Raji (cell line): Measurements from ENCODE around the gene ETV5.

ENCODE experiments used
- POLR2A ChIP-seq: IDR thresholded peaks from 2 replicates; pipeline ENCODE4 v1.6.1; 2011; ENCODE audit warnings: low read depth, low read length, control low read depth; ENCODE audit not compliant: insufficient read depth

ETV5 gene

GRCh38 chr3:186035277-186035676, 73.6 kb downstream of the ETV5 start:
- no peak for TF ChIP-seq POLR2A

- TF ChIP-seq POLR2A = no peak
Measured at GRCh38 chr3:186032321-186032720, 76.6 kb downstream of the ETV5 start.

GRCh38 chr3:186025161-186025560, 83.7 kb downstream of the ETV5 start:
- TF ChIP-seq POLR2A = no peak

- TF ChIP-seq POLR2A = no peak
Measured at GRCh38 chr3:186024210-186024609, 84.7 kb downstream of the ETV5 start.

GRCh38 chr3:186022931-186023330, 86.0 kb downstream of the ETV5 start:
- no peak for TF ChIP-seq POLR2A

GRCh38 chr3:186021673-186022362, 87.1 kb downstream of the ETV5 start:
- TF ChIP-seq POLR2A = no peak

GRCh38 chr3:186014866-186015265, 94.0 kb downstream of the ETV5 start:
- no peak for TF ChIP-seq POLR2A

GRCh38 chr3:186013312-186013711, 95.6 kb downstream of the ETV5 start:
- no peak for TF ChIP-seq POLR2A

- TF ChIP-seq POLR2A = no peak
Measured at GRCh38 chr3:186012137-186012536, 96.8 kb downstream of the ETV5 start.

- no peak for TF ChIP-seq POLR2A
Measured at GRCh38 chr3:186004671-186005070, 104.2 kb downstream of the ETV5 start.

GRCh38 chr3:186004209-186004608, 104.7 kb downstream of the ETV5 start:
- no peak for TF ChIP-seq POLR2A

GRCh38 chr3:186003610-186004009, 105.3 kb downstream of the ETV5 start:
- TF ChIP-seq POLR2A = no peak

- TF ChIP-seq POLR2A = no peak
Measured at GRCh38 chr3:186002884-186003472, 105.9 kb downstream of the ETV5 start.

- no peak for TF ChIP-seq POLR2A
Measured at GRCh38 chr3:186001842-186002241, 107.0 kb downstream of the ETV5 start.

- no peak for TF ChIP-seq POLR2A
Measured at GRCh38 chr3:185999221-185999620, 109.7 kb downstream of the ETV5 start.

- no peak for TF ChIP-seq POLR2A
Measured at GRCh38 chr3:185998136-185998535, 110.8 kb downstream of the ETV5 start.

GRCh38 chr3:185997130-185997529, 111.8 kb downstream of the ETV5 start:
- TF ChIP-seq POLR2A = no peak
